ENCODE data around the gene ELF5.

The ELF5 gene

DNA sequence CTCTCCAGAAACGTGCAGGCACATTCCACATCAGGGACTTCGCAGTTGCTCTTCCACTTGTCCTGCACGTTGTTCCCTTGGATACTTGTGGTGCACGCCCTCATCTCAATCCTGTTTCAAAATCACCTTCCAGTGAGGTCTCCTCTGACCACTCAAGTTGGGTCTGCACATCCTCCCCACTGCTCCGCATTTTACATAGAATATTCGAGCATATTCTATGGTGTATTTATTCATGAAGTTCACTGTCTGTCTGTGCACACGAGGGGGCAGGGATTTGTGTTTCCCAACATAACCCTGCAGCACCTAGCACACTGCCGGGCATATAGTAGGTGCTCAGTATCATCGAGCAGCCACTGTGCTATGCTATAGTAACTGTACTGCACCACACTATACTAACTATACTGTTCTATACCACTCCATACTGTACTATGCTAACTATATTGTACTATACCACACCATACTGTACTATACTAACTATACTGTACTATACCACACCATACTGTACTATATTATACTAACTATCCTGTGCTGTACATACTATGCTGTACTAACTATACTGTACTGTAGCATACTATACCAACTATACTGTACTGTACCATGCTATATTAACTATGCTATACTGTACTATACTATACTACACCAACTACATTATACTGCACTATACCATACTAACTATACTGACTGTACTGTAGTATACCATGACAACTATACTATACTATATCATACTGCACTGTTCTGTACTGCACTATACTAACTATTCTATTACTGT lies 30.3 kb downstream of the ELF5 start:
- H3K4me3 ChIP-seq (ENCODE audit: low read depth, low read length), result no peak overlapping the region
- no peaks in the 10 kb centered on the region; the same call in 1 of the 2 replicates for H3K4me1 ChIP-seq (ENCODE audit: control insufficient read depth, insufficient read depth, low read length)
- CTCF ChIA-PET, result interaction anchor here (3.7 kb wide), 1 partner anchor 10 kb away, joined by 23 read pairs; no protein-coding TSS in a partner anchor
- H3K27ac ChIP-seq (ENCODE audit: extremely low read depth, low read depth, low read length), result no peak overlapping the region
- no peaks in the 10 kb centered on the region for H3K9me3 ChIP-seq (ENCODE audit: control insufficient read depth, insufficient read depth, low read depth, low read length)
- POLR2A ChIA-PET, result no interaction called here
- TF ChIP-seq ZBTB49 (tag by site-specific recombination; IDR thresholded peaks at IDR 0.05; ENCODE audit: low read depth) (no peak), ZNF211 (tag by site-specific recombination; IDR thresholded peaks at IDR 0.05; ENCODE audit: low read depth) (peak; percentile 88), ZNF626 (tag by site-specific recombination; IDR thresholded peaks at IDR 0.05) (no peak), ZNF423 (tag by site-specific recombination; IDR thresholded peaks at IDR 0.05) (no peak), ZNF366 (tag by site-specific recombination; conservative IDR thresholded peaks at IDR 0.05) (no peak)
- H3K36me3 ChIP-seq (ENCODE audit: control insufficient read depth in 2 of 2, insufficient read depth in 1 of 2, low read length in 2 of 2), result no peaks in the 10 kb centered on the region

GRCh38 chr11:34481307-34481706 lies 32.3 kb downstream of the ELF5 start:
- Histone ChIP-seq H3K4me1 (ENCODE audit: control insufficient read depth, insufficient read depth, low read length) (no peaks in the 10 kb centered on the region; the same call in 1 of the 2 replicates), H3K4me3 (ENCODE audit: low read depth, low read length) (no peak overlapping the region), H3K9me3 (ENCODE audit: control insufficient read depth, insufficient read depth, low read depth, low read length) (no peaks in the 10 kb centered on the region), H3K27ac (ENCODE audit: extremely low read depth, low read depth, low read length) (no peak overlapping the region), H3K36me3 (ENCODE audit: control insufficient read depth in 2 of 2, insufficient read depth in 1 of 2, low read length in 2 of 2) (no peaks in the 10 kb centered on the region)
- POLR2A ChIA-PET, result no interaction called here
- no peak for TF ChIP-seq ZNF621 (tag by site-specific recombination; IDR thresholded peaks at IDR 0.05)
- TF ChIP-seq ZNF596 (tag by site-specific recombination; IDR thresholded peaks at IDR 0.05), result no peak
- TF ChIP-seq ZNF138 (tag by site-specific recombination; IDR thresholded peaks at IDR 0.05; ENCODE audit: borderline replicate concordance), result no peak
- CTCF ChIA-PET, result interaction anchor here (3.7 kb wide), 1 partner anchor 12 kb away, joined by 23 read pairs; no protein-coding TSS in a partner anchor

DNA sequence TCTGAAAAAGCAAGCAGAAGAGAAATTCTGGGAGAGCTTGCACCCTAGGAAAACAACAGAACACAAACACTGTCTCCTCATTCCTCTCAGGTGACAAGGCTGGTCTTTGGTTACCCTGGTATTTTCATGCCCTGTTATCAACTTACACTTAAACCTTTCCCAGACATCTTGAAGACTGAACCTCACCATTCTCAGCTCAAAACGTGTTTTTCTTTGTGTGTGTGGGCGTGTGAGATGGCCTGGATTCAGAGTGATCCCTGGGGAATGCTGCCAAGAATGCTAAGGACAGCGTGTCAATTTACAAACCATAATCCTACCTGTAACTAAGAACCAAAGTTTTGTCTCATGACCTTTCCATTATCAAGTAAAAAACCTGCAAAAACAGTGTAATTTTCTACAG lies 33.3 kb downstream of the ELF5 start:
- Histone ChIP-seq H3K27ac (ENCODE audit: extremely low read depth, low read depth, low read length) (no peak overlapping the region), H3K4me3 (ENCODE audit: low read depth, low read length) (no peak overlapping the region), H3K4me1 (ENCODE audit: control insufficient read depth, insufficient read depth, low read length) (no peaks in the 10 kb centered on the region; the same call in 1 of the 2 replicates), H3K36me3 (ENCODE audit: control insufficient read depth in 2 of 2, insufficient read depth in 1 of 2, low read length in 2 of 2) (no peaks in the 10 kb centered on the region), H3K9me3 (ENCODE audit: control insufficient read depth, insufficient read depth, low read depth, low read length) (no peaks in the 10 kb centered on the region)
- TF ChIP-seq ZNF423 (tag by site-specific recombination; IDR thresholded peaks at IDR 0.05) (no peak), KLF1 (tag by site-specific recombination; IDR thresholded peaks at IDR 0.05) (no peak), YY2 (tag by site-specific recombination; IDR thresholded peaks at IDR 0.05) (no peak), ZNF660 (tag by site-specific recombination; IDR thresholded peaks at IDR 0.05) (no peak), ZNF221 (tag by site-specific recombination; IDR thresholded peaks at IDR 0.05; ENCODE audit: borderline replicate concordance) (no peak), ZNF274 (IDR thresholded peaks at IDR 0.05; ENCODE audit: low read length) (no peak), ZNF274 (tag by site-specific recombination; IDR thresholded peaks at IDR 0.05; ENCODE audit: borderline replicate concordance) (no peak), ZNF501 (tag by site-specific recombination; IDR thresholded peaks at IDR 0.05) (no peak), ZNF610 (tag by site-specific recombination; IDR thresholded peaks at IDR 0.05; ENCODE audit: borderline replicate concordance) (no peak), ZNF449 (tag by site-specific recombination; IDR thresholded peaks at IDR 0.05) (no peak), WT1 (tag by site-specific recombination; IDR thresholded peaks at IDR 0.05) (no peak), ZNF211 (tag by site-specific recombination; IDR thresholded peaks at IDR 0.05; ENCODE audit: low read depth) (no peak), ZFHX2 (tag by site-specific recombination; conservative IDR thresholded peaks at IDR 0.05) (peak; percentile 24; the same call in 1 of the 2 replicates), PRDM6 (tag by site-specific recombination; IDR thresholded peaks at IDR 0.05) (peak; percentile 44), SP7 (tag by site-specific recombination; IDR thresholded peaks at IDR 0.05) (0 out of 2 replicates have a peak, but pooled peaks have one; percentile 14), ZNF843 (tag by site-specific recombination; IDR thresholded peaks at IDR 0.05) (no peak)
- TF ChIP-seq, protein P1, sequence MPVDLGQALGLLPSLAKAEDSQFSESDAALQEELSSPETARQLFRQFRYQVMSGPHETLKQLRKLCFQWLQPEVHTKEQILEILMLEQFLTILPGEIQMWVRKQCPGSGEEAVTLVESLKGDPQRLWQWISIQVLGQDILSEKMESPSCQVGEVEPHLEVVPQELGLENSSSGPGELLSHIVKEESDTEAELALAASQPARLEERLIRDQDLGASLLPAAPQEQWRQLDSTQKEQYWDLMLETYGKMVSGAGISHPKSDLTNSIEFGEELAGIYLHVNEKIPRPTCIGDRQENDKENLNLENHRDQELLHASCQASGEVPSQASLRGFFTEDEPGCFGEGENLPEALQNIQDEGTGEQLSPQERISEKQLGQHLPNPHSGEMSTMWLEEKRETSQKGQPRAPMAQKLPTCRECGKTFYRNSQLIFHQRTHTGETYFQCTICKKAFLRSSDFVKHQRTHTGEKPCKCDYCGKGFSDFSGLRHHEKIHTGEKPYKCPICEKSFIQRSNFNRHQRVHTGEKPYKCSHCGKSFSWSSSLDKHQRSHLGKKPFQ (tag by site-specific recombination; IDR thresholded peaks at IDR 0.05), result no peak
- CTCF ChIA-PET, result interaction anchor here (0.7 to 3.7 kb wide), 4 partner anchors 13 to 645 kb away, joined by 3 to 23 read pairs (median 4); no protein-coding TSS in a partner anchor
- POLR2A ChIA-PET, result no interaction called here
